Trophoblast cell (in vitro differentiated cells and primary cell): ENCODE data around the gene RFC1. TPM values are rescaled to one million over a fixed set of nuclear protein-coding genes. Genes with fewer than 3 reads are reported as not detected.
"Not testable (repeated sequence)": the region's sequence is repeated elsewhere in the genome, so short reads cannot be mapped to it uniquely, and the experiment has no call there.

Source experiments
- DNase-seq, 2 donors: peaks; one replicate each; pipeline ENCODE4 v3.0.0-alpha.2; 2016
- H2AFZ ChIP-seq: 2 replicates; pipeline ENCODE4 v1.6.1; 2013; ENCODE audit warnings: low read length, moderate library complexity, mild to moderate bottlenecking; ENCODE audit not compliant: insufficient read depth, poor library complexity
- H2AK5ac ChIP-seq: 2 replicates; pipeline ENCODE4 v1.6.1; 2013; ENCODE audit warnings: mild to moderate bottlenecking, low read length
- H2BK120ac ChIP-seq: 2 replicates; pipeline ENCODE4 v1.6.1; 2013; ENCODE audit warnings: low read length, mild to moderate bottlenecking, moderate library complexity; ENCODE audit not compliant: insufficient read depth, poor library complexity
- H2BK12ac ChIP-seq: 2 replicates; pipeline ENCODE4 v1.6.1; 2013; ENCODE audit warnings: mild to moderate bottlenecking, low read length, moderate library complexity
- H2BK5ac ChIP-seq: 2 replicates; pipeline ENCODE4 v1.6.1; 2013; ENCODE audit warnings: low read length, low read depth, moderate library complexity, mild to moderate bottlenecking; ENCODE audit not compliant: poor library complexity
- H3K14ac ChIP-seq: 2 replicates; pipeline ENCODE4 v1.6.1; 2013; ENCODE audit warnings: mild to moderate bottlenecking, low read length
- H3K18ac ChIP-seq: 2 replicates; pipeline ENCODE4 v1.6.1; 2013; ENCODE audit warnings: mild to moderate bottlenecking, low read length
- H3K23ac ChIP-seq: 2 replicates; pipeline ENCODE4 v1.6.1; 2013; ENCODE audit warnings: low read length
- H3K27ac ChIP-seq: 2 replicates; pipeline ENCODE4 v1.5.1; 2013; ENCODE audit warnings: low read depth, mild to moderate bottlenecking, inconsistent platforms, low read length, moderate library complexity
- H3K27me3 ChIP-seq: 2 replicates; pipeline ENCODE4 v1.6.1; 2013; ENCODE audit warnings: inconsistent platforms, mild to moderate bottlenecking, low read length, moderate library complexity; ENCODE audit not compliant: insufficient read depth
- H3K36me3 ChIP-seq, 2 experiments: 1 replicate in 1 of 2; 2 replicates in 1 of 2; pipeline ENCODE4 v1.6.1; 2013; ENCODE audit warnings: low read length in 2 of 2, mild to moderate bottlenecking in 2 of 2, moderate library complexity in 1 of 2; ENCODE audit not compliant: insufficient read depth in 2 of 2, control insufficient read depth in 1 of 2
- H3K4ac ChIP-seq: 2 replicates; pipeline ENCODE4 v1.6.1; 2013; ENCODE audit warnings: low read depth, mild to moderate bottlenecking, low read length, moderate library complexity
- H3K4me1 ChIP-seq, 2 experiments: 1 replicate in 1 of 2; 2 replicates in 1 of 2; pipeline ENCODE4 v1.6.1; 2013; ENCODE audit warnings: low read length in 2 of 2, mild to moderate bottlenecking in 2 of 2, moderate library complexity in 1 of 2; ENCODE audit not compliant: insufficient read depth in 2 of 2, control insufficient read depth in 1 of 2
- H3K4me2 ChIP-seq: 2 replicates; pipeline ENCODE4 v1.6.1; 2013; ENCODE audit warnings: inconsistent platforms, mild to moderate bottlenecking, low read length, moderate library complexity
- H3K4me3 ChIP-seq: 2 replicates; pipeline ENCODE4 v1.5.1; 2013; ENCODE audit warnings: mild to moderate bottlenecking, low read depth, low read length, inconsistent platforms
- H3K79me1 ChIP-seq: one replicate; pipeline ENCODE4 v1.6.1; 2013; ENCODE audit warnings: low read length
- H3K79me2 ChIP-seq: 2 replicates; pipeline ENCODE4 v1.6.1; 2013; ENCODE audit warnings: low read length, mild to moderate bottlenecking; ENCODE audit not compliant: control insufficient read depth, insufficient read depth, poor library complexity
- H3K9ac ChIP-seq: 2 replicates; pipeline ENCODE4 v1.6.1; 2013; ENCODE audit warnings: mild to moderate bottlenecking, low read length
- H3K9me3 ChIP-seq: 2 replicates; pipeline ENCODE4 v1.6.1; 2013; ENCODE audit warnings: low read depth, mild to moderate bottlenecking, control low read depth, inconsistent platforms, low read length; ENCODE audit not compliant: insufficient read depth
- H4K12ac ChIP-seq: 2 replicates; pipeline ENCODE4 v1.6.1; 2013; ENCODE audit warnings: low read depth, mild to moderate bottlenecking, low read length, moderate library complexity
- H4K8ac ChIP-seq: 2 replicates; pipeline ENCODE4 v1.6.1; 2013; ENCODE audit warnings: low read depth, mild to moderate bottlenecking, low read length, moderate library complexity
- H4K91ac ChIP-seq: one replicate; pipeline ENCODE4 v1.6.1; 2013; ENCODE audit warnings: low read depth, mild to moderate bottlenecking, low read length, moderate library complexity
- WGBS: extraction: QIAGEN DNeasy Blood & Tissue Kit; methylation state at CpG from one replicate; pipeline ENCODE4 v1.1.7; 2013; ENCODE audit warnings: missing lambda C conversion rate; ENCODE audit not compliant: insufficient read length, insufficient coverage; ENCODE audit errors: extremely low coverage; 5-methylcytosine and 5-hydroxymethylcytosine counted together
- polyA plus RNA-seq: library from polyadenylated mRNA; stranded (reverse); fragments of 200-250 nt; gene quantifications from 2 replicates; pipeline ENCODE4 v1.2.3, GENCODE V29; 2013

RFC1 gene
- 108 and 109 TPM in 2 replicates for polyA plus RNA-seq

- Histone ChIP-seq H2AK5ac (no peak within 1 kb of the TSS), H3K4ac (peak within 1 kb of the TSS; percentile 40), H3K4me2 (peak within 1 kb of the TSS; percentile 88), H2BK5ac (peak within 1 kb of the TSS; percentile 66), H3K4me3 (peak within 1 kb of the TSS; percentile 99), H3K23ac (no peak within 1 kb of the TSS), H3K79me1 (peaks cover 4% of the 10 kb centered on the region), H3K18ac (peak within 1 kb of the TSS; percentile 70), H3K9me3 (no peaks in the 10 kb centered on the region), H4K8ac (peak within 1 kb of the TSS; percentile 90), H3K27ac (peak within 1 kb of the TSS; percentile 29), H3K9ac (peak within 1 kb of the TSS; percentile 83), H4K12ac (peak within 1 kb of the TSS; percentile 10), H2BK12ac (no peak within 1 kb of the TSS), H3K36me3 (no peaks in the 10 kb centered on the region), H3K79me2 (peaks cover 4% of the 10 kb centered on the region), H3K4me1 (no peaks in the 10 kb centered on the region), H4K91ac (peak within 1 kb of the TSS; percentile 80), H3K14ac (peak within 1 kb of the TSS; percentile 77), H3K27me3 (no peaks in the 10 kb centered on the region), H2BK120ac (peak within 1 kb of the TSS; percentile 12), H2AFZ (peak within 1 kb of the TSS; percentile 68)
- WGBS, result no CpG with 5 or more reads among the region's 60 CpGs
- peak; percentile 96 to 100 for DNase-seq
Observed at GRCh38 chr4:39365830-39366771, at the start of gene RFC1. TSS of gene RFC1 (minus strand) at chr4:39366362. CDS start at chr4:39366241, 121 bp downstream.

- no peaks in the 10 kb centered on the region for H3K36me3 ChIP-seq
- H3K4me2 ChIP-seq, result no peak overlapping the region
- WGBS, result no CpG with 5 or more reads among the region's 2 CpGs
- H2BK12ac ChIP-seq, result no peak overlapping the region
- no peaks in the 10 kb centered on the region for H3K9me3 ChIP-seq
- no peaks in the 10 kb centered on the region for H3K79me2 ChIP-seq
- H4K91ac ChIP-seq, result no peak overlapping the region
- no peak overlapping the region for H3K18ac ChIP-seq
- H2AK5ac ChIP-seq, result no peak overlapping the region
- H3K79me1 ChIP-seq, result no peaks in the 10 kb centered on the region
- no peak overlapping the region for H3K23ac ChIP-seq
- H2BK120ac ChIP-seq, result no peak overlapping the region
- H3K14ac ChIP-seq, result no peak overlapping the region
- H3K9ac ChIP-seq, result no peak overlapping the region
- no peak overlapping the region for H4K8ac ChIP-seq
- H2BK5ac ChIP-seq, result no peak overlapping the region
- H2AFZ ChIP-seq, result no peak overlapping the region
- H3K27ac ChIP-seq, result no peak overlapping the region
- H3K27me3 ChIP-seq, result no peaks in the 10 kb centered on the region
- H3K4ac ChIP-seq, result no peak overlapping the region
- H3K4me3 ChIP-seq, result no peak overlapping the region
- no peaks in the 10 kb centered on the region for H3K4me1 ChIP-seq
- DNase-seq, result no peak
- no peak overlapping the region for H4K12ac ChIP-seq
Observed at GRCh38 chr4:39415678-39416283, 49.6 kb upstream of the RFC1 start.

GRCh38 chr4:39411561-39411960, 45.4 kb upstream of the RFC1 start:
- H4K12ac ChIP-seq, H3K4me1 ChIP-seq, H4K91ac ChIP-seq, H2BK5ac ChIP-seq, H3K9ac ChIP-seq, H3K4me3 ChIP-seq, H3K4ac ChIP-seq, H3K23ac ChIP-seq, H3K9me3 ChIP-seq, H2AFZ ChIP-seq, H3K36me3 ChIP-seq, H3K4me2 ChIP-seq, H3K79me1 ChIP-seq, H2AK5ac ChIP-seq, H3K27ac ChIP-seq, H3K14ac ChIP-seq, DNase-seq, H4K8ac ChIP-seq, H2BK12ac ChIP-seq, H3K27me3 ChIP-seq, H3K79me2 ChIP-seq, H2BK120ac ChIP-seq, H3K18ac ChIP-seq: not testable (repeated sequence)
- WGBS, result no CpG with 5 or more reads among the region's 8 CpGs

GRCh38 chr4:39410415-39410814, 44.3 kb upstream of the RFC1 start:
- Histone ChIP-seq H3K9ac (no peak overlapping the region), H2AFZ (no peak overlapping the region), H3K4me1 (no peaks in the 10 kb centered on the region), H3K36me3 (no peaks in the 10 kb centered on the region), H4K12ac (no peak overlapping the region), H3K18ac (no peak overlapping the region), H3K27ac (no peak overlapping the region), H3K79me1 (no peaks in the 10 kb centered on the region), H3K27me3 (no peaks in the 10 kb centered on the region), H2BK120ac (no peak overlapping the region), H3K4me3 (no peak overlapping the region), H3K4me2 (no peak overlapping the region), H3K23ac (no peak overlapping the region), H4K8ac (no peak overlapping the region), H3K9me3 (no peaks in the 10 kb centered on the region), H3K4ac (no peak overlapping the region), H4K91ac (no peak overlapping the region), H2BK5ac (no peak overlapping the region), H2BK12ac (no peak overlapping the region), H3K79me2 (no peaks in the 10 kb centered on the region), H3K14ac (no peak overlapping the region), H2AK5ac (no peak overlapping the region)
- WGBS, result no CpG with 5 or more reads among the region's 5 CpGs
- DNase-seq, result peak in 1 of 2 donors; percentile 6
